GM23248 (cell line): ENCODE measurements around the gene DAB1. TPM values are rescaled to one million over a fixed set of nuclear protein-coding genes. Genes with fewer than 3 reads are reported as not detected.

ENCODE experiments used
- DNase-seq: peaks from one replicate; pipeline ENCODE4 v3.0.0-alpha.2; 2015
- H2AFZ ChIP-seq: fragments of 200-600 bp; sonication (generic); 2 replicates; pipeline ENCODE4 v1.6.1; 2016; ENCODE audit warnings: antibody characterized with exemption
- H3F3A ChIP-seq: fragments of 200-600 bp; sonication (generic); 2 replicates; pipeline ENCODE4 v1.6.1; 2016; ENCODE audit warnings: mild to moderate bottlenecking, antibody characterized with exemption, mixed run types; ENCODE audit not compliant: insufficient read depth
- H3K27ac ChIP-seq: fragments of 200-600 bp; sonication (generic); 2 replicates; pipeline ENCODE4 v1.5.1; 2016; ENCODE audit warnings: mild to moderate bottlenecking
- H3K27me3 ChIP-seq: fragments of 200-600 bp; sonication (generic); replicated peaks from 2 replicates; pipeline ENCODE4 v1.6.1; 2016; ENCODE audit warnings: mild to moderate bottlenecking; ENCODE audit not compliant: insufficient read depth
- H3K36me3 ChIP-seq: fragments of 200-600 bp; sonication (generic); 2 replicates; pipeline ENCODE4 v1.6.1; 2016; ENCODE audit warnings: low read depth, mild to moderate bottlenecking
- H3K4me1 ChIP-seq: fragments of 200-600 bp; sonication (generic); 2 replicates; pipeline ENCODE4 v1.6.1; 2016; ENCODE audit warnings: mild to moderate bottlenecking; ENCODE audit not compliant: insufficient read depth
- H3K4me2 ChIP-seq: fragments of 200-600 bp; sonication (generic); one replicate; pipeline ENCODE4 v1.6.1; 2016; ENCODE audit warnings: mild to moderate bottlenecking; ENCODE audit not compliant: unreplicated experiment
- H3K4me3 ChIP-seq: fragments of 200-600 bp; sonication (generic); 2 replicates; pipeline ENCODE4 v1.5.1; 2016; ENCODE audit warnings: mild to moderate bottlenecking
- H3K79me2 ChIP-seq: fragments of 200-600 bp; sonication (generic); 2 replicates; pipeline ENCODE4 v1.6.1; 2016; ENCODE audit warnings: mild to moderate bottlenecking; ENCODE audit not compliant: insufficient read depth
- H3K9ac ChIP-seq: fragments of 200-600 bp; sonication (generic); 2 replicates; pipeline ENCODE4 v1.6.1; 2016; ENCODE audit warnings: mild to moderate bottlenecking
- H3K9me2 ChIP-seq: fragments of 200-600 bp; sonication (generic); 2 replicates; pipeline ENCODE4 v1.6.1; 2016; ENCODE audit warnings: mixed run types, mild to moderate bottlenecking, moderate library complexity; ENCODE audit not compliant: insufficient read depth
- H3K9me3 ChIP-seq: fragments of 200-600 bp; sonication (generic); one replicate; pipeline ENCODE4 v1.6.1; 2017; ENCODE audit warnings: low read depth
- H4K20me1 ChIP-seq: fragments of 200-600 bp; sonication (generic); 2 replicates; pipeline ENCODE4 v1.6.0; 2016; ENCODE audit not compliant: insufficient read depth
- EZH2 ChIP-seq: fragments of 200-600 bp; sonication (generic); IDR thresholded peaks from 2 replicates; pipeline ENCODE4 v1.6.1; 2018; ENCODE audit warnings: antibody characterized with exemption, mild to moderate bottlenecking; ENCODE audit not compliant: insufficient read depth, poor library complexity, severe bottlenecking
- EZH2phosphoT487 ChIP-seq: fragments of 200-600 bp; sonication (generic); IDR thresholded peaks from 2 replicates; pipeline ENCODE4 v1.6.1; 2018; ENCODE audit warnings: antibody characterized with exemption, moderate library complexity, mild to moderate bottlenecking, low read depth; ENCODE audit not compliant: insufficient read depth
- WGBS, 2 experiments: methylation state at CpG; one replicate each; pipeline ENCODE4 v1.1.6; 2015 to 2017; ENCODE audit warnings: low lambda C conversion rate in 2 of 2, low coverage in 1 of 2; ENCODE audit errors: missing lambda C conversion rate in 2 of 2; 5-methylcytosine and 5-hydroxymethylcytosine counted together
- in situ Hi-C: fragments of 300-500 bp; cut with MboI; formaldehyde crosslinking; loops from 2 replicates; pipeline ENCODE4 v1.15.0; 2020
- polyA plus RNA-seq: library from polyadenylated mRNA; unstranded; fragments of >200 nt; fragmentation: Nextera tagmentation; extraction: Ambion mirVana; gene quantifications from 2 replicates; pipeline ENCODE4 v1.2.1, GENCODE V29; 2016
- total RNA-seq: library from RNA; depleted of rRNA; stranded (reverse); fragments of >200 nt; shearing (Covaris generic); gene quantifications from 2 replicates; pipeline ENCODE4 v1.2.3, GENCODE V29; 2014

Gene DAB1
- total and polyA plus RNA-seq, 2 experiments from 2014 or later = 0.11 to 0.39 TPM

- Histone ChIP-seq H3K9me3 (no peaks in the 10 kb centered on the region), H3K9ac (no peak overlapping the region), H3K27ac (no peak overlapping the region), H3K27me3 (0 out of 2 replicates have a peak, but pooled peaks cover 6% of the 10 kb centered on the region), H3K79me2 (no peaks in the 10 kb centered on the region), H2AFZ (no peak overlapping the region), H3K36me3 (no peaks in the 10 kb centered on the region), H3K4me1 (no peaks in the 10 kb centered on the region), H3K4me2 (no peak overlapping the region), H4K20me1 (no peaks in the 10 kb centered on the region), H3K4me3 (no peak overlapping the region), H3K9me2 (no peaks in the 10 kb centered on the region), H3F3A (no peaks in the 10 kb centered on the region)
- WGBS, 2 experiments = 87 to 91% methylated on average over 2 of the region's 2 CpGs
- TF ChIP-seq EZH2 (no peak), EZH2phosphoT487 (no peak)
- in situ Hi-C loops = no loop called here
- DNase-seq = no peak
Measured at GRCh38 chr1:57461405-57461804, 37.5 kb upstream of the DAB1 start.

GRCh38 chr1:57451516-57451915, 27.7 kb upstream of the DAB1 start:
- Histone ChIP-seq H3K79me2 (no peaks in the 10 kb centered on the region), H3K27me3 (peaks cover 17% of the 10 kb centered on the region), H3K36me3 (no peaks in the 10 kb centered on the region), H3K9ac (no peak overlapping the region), H3K9me2 (no peaks in the 10 kb centered on the region), H3K27ac (no peak overlapping the region), H3K4me3 (no peak overlapping the region), H3K9me3 (no peaks in the 10 kb centered on the region), H3K4me2 (no peak overlapping the region), H2AFZ (no peak overlapping the region), H3K4me1 (no peaks in the 10 kb centered on the region), H3F3A (no peaks in the 10 kb centered on the region), H4K20me1 (no peaks in the 10 kb centered on the region)
- in situ Hi-C loops = no loop called here
- DNase-seq = no peak
- TF ChIP-seq EZH2phosphoT487 = no peak
- TF ChIP-seq EZH2 = no peak
- 51 to 54% methylated on average over 5 of the region's 5 CpGs for WGBS, 2 experiments

GRCh38 chr1:57450981-57451380, 27.1 kb upstream of the DAB1 start:
- DNase-seq = no peak
- H3K4me2 ChIP-seq = no peak overlapping the region
- H3K27me3 ChIP-seq = peaks cover 17% of the 10 kb centered on the region
- TF ChIP-seq EZH2 (no peak), EZH2phosphoT487 (no peak)
- no peaks in the 10 kb centered on the region for H3K36me3 ChIP-seq
- H3K27ac ChIP-seq = no peak overlapping the region
- no peak overlapping the region for H2AFZ ChIP-seq
- H3K4me1 ChIP-seq = no peaks in the 10 kb centered on the region
- no peaks in the 10 kb centered on the region for H3F3A ChIP-seq
- no peak overlapping the region for H3K9ac ChIP-seq
- no peaks in the 10 kb centered on the region for H3K9me3 ChIP-seq
- H3K79me2 ChIP-seq = no peaks in the 10 kb centered on the region
- H3K4me3 ChIP-seq = no peak overlapping the region
- 47 to 56% methylated on average over 3 of the region's 3 CpGs for WGBS, 2 experiments
- no peaks in the 10 kb centered on the region for H4K20me1 ChIP-seq
- in situ Hi-C loops = no loop called here
- H3K9me2 ChIP-seq = no peaks in the 10 kb centered on the region

GRCh38 chr1:57447551-57447950, 23.7 kb upstream of the DAB1 start:
- no peak for DNase-seq
- H3K4me1 ChIP-seq = no peaks in the 10 kb centered on the region
- no peak overlapping the region for H3K4me2 ChIP-seq
- peaks cover 11% of the 10 kb centered on the region for H3K27me3 ChIP-seq
- H3K79me2 ChIP-seq = no peaks in the 10 kb centered on the region
- H3K9me3 ChIP-seq = no peaks in the 10 kb centered on the region
- no peak overlapping the region for H3K4me3 ChIP-seq
- TF ChIP-seq EZH2 = no peak
- TF ChIP-seq EZH2phosphoT487 = no peak
- no peaks in the 10 kb centered on the region for H3K9me2 ChIP-seq
- H3K27ac ChIP-seq = no peak overlapping the region
- WGBS, 2 experiments = 32 to 52% methylated on average over 3 of the region's 3 CpGs
- in situ Hi-C loops = loop anchor here (25.0 kb wide), 1 partner anchor 590 kb away; no protein-coding TSS in a partner anchor
- no peaks in the 10 kb centered on the region for H3K36me3 ChIP-seq
- H2AFZ ChIP-seq = no peak overlapping the region
- no peaks in the 10 kb centered on the region for H3F3A ChIP-seq
- H3K9ac ChIP-seq = no peak overlapping the region
- no peaks in the 10 kb centered on the region for H4K20me1 ChIP-seq

GRCh38 chr1:57443004-57443403, 19.1 kb upstream of the DAB1 start:
- no peak for DNase-seq
- Histone ChIP-seq H3K79me2 (no peaks in the 10 kb centered on the region), H3F3A (no peaks in the 10 kb centered on the region), H3K27ac (no peak overlapping the region), H3K9me2 (no peaks in the 10 kb centered on the region), H3K4me1 (no peaks in the 10 kb centered on the region), H4K20me1 (no peaks in the 10 kb centered on the region), H3K9me3 (no peaks in the 10 kb centered on the region), H3K4me2 (no peak overlapping the region), H3K27me3 (peaks cover 11% of the 10 kb centered on the region), H3K4me3 (no peak overlapping the region), H3K9ac (no peak overlapping the region), H2AFZ (no peak overlapping the region), H3K36me3 (no peaks in the 10 kb centered on the region)
- TF ChIP-seq EZH2 = no peak
- TF ChIP-seq EZH2phosphoT487 = no peak
- in situ Hi-C loops = loop anchor here (25.0 kb wide), 1 partner anchor 594 kb away; no protein-coding TSS in a partner anchor
